GM18861 (cell line): ENCODE results near the gene HYAL4.
"Not testable (repeated sequence)": the region's sequence is repeated elsewhere in the genome, so short reads cannot be mapped to it uniquely, and the experiment has no call there.

Experiments
- ATAC-seq: cut with Tn5 transposase; IDR thresholded peaks from one replicate; pipeline ENCODE4 v1.9.1; 2021; ENCODE audit not compliant: unreplicated experiment

Gene HYAL4

DNA sequence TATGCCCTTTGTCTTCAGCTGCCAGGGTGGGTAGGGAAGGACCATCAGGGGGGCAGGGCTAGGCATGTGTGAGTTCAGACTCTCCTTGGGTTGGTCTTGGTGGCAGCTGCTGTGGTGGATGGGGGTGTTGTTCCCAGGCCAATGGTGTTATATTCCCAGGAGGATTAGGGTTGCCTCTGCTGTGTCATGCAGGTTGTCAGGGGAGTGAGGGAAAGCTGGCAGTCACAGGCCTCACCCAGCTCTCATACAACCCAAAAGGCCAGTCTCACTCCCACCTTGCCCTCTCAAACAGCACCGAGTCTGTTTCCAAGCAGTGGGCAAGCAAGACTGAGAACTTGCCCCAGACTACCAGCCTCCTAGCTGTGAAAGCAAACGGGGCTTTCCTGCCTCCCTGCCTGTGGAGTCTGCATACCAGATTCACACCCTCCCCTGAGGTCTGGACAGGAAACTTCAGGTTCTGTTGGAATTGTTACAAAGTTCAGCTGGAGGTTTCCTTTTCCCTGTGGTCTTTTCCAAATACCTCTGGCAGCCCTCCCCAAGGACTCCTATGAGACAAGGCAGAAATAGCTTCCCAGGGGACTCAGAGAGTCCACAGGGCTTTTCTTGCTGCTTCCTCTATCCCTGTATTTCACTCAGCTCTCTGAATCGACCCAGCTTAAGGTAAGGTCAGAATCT, 1.4 kb downstream of the HYAL4 start:
- no peak for ATAC-seq

DNA sequence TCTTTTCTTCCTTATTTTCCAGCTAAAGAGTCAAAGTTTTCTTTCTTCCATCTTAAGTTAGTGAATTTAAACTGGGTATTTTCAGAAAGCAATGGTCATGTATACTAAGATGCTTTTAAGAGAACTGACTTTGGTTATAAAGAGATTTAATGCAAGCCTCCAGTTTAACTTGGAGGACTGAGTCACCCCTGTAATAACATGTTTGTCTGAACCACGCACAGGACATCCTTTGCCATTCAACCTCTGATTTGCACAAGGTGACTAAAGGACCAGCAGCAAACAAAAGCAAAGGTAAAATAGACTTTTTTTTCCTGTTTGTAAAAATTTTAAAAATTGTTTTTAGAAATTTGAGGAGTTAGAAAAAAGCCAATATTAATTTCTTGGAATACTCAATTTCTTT, 2.9 kb downstream of the HYAL4 start:
- no peak for ATAC-seq

- ATAC-seq, result no peak
These were observed 4.9 kb downstream of the HYAL4 start for GRCh38 chr7:123849855-123850254.

DNA sequence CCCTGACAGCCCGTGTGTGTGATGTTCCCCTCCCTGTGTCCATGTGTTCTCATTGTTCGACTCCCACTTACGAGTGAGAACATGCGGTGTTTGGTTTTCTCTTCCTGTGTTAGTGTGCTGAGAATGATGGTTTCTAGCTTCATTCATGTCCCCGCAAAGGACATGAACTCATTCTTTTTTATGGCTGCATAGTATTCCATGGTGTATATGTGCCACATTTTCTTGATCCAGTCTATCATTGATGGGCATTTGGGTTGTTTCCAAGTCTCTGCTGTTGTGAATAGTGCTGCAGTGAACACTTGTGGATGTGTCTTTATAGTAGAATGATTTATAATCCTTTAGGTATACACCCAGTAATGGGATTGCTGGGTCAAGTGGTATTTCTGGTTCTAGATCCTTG, 6.4 kb downstream of the HYAL4 start:
- not testable (repeated sequence) for ATAC-seq

DNA sequence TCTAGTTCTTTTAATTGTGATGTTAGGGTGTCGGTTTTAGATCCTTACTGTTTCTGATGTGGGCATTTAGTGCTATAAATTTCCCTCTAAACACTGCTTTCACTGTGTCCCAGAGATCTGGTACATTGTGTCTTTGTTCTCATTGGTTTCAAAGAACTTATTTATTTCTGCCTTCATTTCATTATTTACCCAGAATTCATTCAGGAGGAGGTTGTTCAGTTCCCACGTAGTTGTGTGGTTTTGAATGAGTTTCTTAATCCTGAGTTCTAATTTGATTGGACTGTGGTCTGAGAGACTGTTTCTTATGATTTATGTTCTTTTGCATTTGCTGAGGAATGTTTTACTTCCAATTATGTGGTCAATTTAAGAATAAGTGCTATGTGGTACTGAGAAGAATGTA, 9.3 kb downstream of the HYAL4 start:
- ATAC-seq, result not testable (repeated sequence)

DNA sequence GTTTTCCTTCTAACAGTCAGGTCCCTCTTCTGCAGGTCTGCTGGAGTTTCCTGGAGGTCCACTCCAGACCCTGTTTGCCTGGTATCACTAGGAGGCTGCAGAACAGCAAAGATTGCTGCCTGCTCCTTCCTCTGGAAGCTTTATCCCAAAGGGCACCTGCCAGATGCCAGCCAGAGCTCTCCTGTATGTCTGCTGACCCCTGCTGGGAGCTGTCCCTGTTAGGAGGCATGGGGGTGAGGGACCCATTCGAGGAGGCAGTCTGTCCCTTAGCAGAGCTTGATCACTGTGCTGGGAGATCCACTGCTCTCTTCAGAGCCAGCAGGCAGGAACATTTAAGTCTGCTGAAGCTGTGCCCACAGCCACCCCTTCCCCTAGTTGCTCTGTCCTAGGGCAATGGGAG, 11.5 kb downstream of the HYAL4 start:
- ATAC-seq, result not testable (repeated sequence)

DNA sequence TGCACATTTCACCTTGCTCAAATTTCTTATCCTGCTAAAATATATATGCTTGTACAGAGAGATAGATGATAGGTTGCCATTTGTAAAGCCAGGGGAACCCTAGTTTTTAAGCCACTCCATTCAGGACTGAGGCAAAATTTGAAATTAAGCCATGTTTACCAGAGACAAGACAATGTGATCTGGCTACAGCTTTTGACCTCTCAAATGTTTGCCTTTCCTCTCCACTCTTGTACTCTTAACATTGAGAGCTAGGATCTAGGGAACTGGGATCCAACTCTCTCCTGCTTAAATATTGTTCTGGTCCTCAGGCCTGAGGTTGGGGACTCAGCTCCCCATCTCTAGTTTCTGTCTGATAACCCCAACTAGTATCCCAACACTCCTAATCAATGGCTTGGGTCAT, 15.9 kb downstream of the HYAL4 start:
- no peak for ATAC-seq

- ATAC-seq, result no peak
These were observed 17.8 kb downstream of the HYAL4 start for GRCh38 chr7:123862775-123863174.

- ATAC-seq, result no peak
These were observed 18.5 kb downstream of the HYAL4 start for GRCh38 chr7:123863461-123863860.

DNA sequence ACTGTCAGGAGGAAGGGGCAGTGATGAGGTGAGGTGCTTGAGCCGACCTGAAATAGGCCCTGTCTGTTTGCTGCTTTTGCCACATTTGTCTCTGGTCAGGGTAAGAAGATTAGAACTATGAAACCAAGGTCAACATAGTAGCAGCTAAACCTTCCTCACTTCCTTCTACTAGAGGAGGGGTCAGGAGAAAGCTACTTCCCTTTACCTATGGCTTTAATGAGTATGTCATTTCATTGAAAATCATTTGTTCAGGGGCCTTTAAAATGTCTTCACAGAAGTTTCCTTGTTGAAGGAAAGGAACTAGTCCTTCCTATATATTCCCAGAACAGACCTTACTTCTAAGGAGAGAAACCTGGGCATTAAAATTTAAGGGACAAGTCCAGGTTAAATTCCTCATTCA, 19.0 kb downstream of the HYAL4 start:
- no peak for ATAC-seq

DNA sequence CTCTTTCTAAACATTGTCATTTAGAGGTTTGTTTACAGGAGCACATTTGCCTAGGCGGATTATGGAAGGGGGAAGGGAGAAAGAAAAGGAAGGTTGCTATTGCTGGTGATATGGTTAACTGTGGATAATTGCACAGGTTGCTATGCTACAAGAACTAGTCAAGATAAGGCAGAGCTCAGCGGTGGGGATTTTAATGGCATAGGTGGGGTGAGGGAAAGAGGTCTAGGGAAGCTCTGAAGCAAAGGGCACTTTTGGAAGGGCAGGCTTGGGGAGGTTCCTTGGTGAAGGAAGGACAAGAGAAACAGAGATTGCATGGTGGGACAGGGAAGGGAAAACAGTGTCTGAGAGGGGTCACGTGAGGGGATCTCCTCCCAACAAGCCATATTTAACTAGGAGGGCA, 19.5 kb downstream of the HYAL4 start:
- no peak for ATAC-seq

- ATAC-seq, result no peak
These were observed 20.0 kb downstream of the HYAL4 start for GRCh38 chr7:123864966-123865365.

GRCh38 chr7:123865517-123866117, 20.6 kb downstream of the HYAL4 start:
- peak; percentile 92 for ATAC-seq

GRCh38 chr7:123867225-123867624, 22.3 kb downstream of the HYAL4 start:
- no peak for ATAC-seq

DNA sequence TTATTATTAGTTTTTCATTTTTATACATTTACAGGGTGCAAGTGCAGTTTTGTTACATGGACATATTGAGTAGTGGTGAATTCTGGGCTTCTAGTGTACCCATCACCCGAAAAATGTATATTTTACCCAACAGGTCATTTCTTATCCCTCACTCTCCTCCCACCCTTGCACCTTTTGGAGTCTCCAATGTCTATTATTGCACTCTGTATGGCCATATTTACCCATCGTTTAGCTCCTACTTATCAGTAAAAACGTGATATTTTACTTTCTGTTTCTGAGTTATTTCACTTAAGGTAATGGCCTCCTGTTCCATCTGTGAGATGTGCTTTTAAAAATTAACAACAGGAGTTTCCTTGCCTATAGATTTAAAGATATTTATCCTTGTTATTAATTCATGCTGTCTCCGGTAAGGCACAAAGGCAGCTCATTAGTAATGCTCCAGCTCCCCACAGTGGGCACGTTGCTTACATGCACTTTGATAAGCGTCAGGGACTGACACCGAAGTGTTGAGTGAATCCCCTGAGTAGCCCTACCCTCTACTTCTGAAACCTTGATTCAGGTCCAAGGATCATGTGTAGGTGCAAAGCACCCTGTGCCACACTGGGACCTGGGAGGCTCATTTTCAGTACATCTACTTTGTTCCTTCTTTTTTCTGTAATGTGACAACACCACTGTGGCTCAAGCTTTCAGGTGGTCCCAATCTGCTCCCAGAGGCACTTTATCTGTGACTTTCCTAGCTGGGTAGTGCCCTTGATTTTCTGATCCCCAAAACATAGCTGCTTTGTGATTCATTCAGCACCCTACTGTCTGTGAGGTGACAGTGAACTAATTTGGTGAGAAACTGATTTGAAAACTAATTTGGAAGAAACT, 27.3 kb downstream of the HYAL4 start:
- ATAC-seq, result peak; percentile 90

DNA sequence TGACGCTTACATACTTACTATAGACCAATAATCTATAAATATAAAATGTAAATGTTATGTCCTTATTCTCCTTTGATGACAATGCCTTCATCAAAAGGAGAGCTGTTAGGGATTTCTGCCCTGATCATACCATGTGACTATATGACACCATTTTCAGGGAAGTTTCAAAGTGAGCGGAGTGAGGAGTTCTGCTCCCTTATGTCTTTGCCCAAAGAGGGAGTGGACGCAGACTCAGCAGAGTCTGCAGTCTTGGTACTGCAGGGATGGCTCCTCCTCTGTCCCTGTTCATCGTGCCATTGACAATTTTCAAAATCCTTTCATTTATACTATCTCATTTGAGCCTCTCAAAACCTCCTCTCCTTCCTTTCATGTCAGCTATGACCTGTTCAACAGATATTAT, 27.9 kb downstream of the HYAL4 start:
- ATAC-seq, result no peak

DNA sequence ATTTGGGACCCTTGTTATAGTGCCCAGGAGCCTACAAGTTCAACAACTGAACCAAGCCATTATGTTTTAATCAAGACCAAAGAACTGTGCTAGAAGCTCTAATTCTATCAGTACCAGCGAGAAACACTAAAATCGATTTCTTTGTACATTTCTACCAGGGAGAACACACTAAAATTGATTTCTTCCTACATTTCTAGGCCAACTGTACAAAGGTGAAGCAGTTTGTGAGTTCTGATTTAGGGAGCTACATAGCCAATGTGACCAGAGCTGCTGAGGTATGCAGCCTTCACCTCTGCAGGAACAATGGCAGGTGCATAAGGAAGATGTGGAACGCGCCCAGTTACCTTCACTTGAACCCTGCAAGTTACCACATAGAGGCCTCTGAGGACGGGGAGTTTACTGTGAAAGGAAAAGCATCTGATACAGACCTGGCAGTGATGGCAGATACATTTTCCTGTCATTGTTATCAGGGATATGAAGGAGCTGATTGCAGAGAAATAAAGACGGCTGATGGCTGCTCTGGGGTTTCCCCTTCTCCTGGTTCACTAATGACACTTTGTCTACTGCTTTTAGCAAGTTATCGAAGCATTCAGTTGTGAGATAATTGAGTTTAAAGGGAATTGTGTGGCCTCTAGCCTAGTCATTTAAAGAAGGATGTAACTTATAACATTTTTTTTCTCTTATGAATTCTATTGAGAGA, 31.7 kb downstream of the HYAL4 start:
- ATAC-seq, result no peak

DNA sequence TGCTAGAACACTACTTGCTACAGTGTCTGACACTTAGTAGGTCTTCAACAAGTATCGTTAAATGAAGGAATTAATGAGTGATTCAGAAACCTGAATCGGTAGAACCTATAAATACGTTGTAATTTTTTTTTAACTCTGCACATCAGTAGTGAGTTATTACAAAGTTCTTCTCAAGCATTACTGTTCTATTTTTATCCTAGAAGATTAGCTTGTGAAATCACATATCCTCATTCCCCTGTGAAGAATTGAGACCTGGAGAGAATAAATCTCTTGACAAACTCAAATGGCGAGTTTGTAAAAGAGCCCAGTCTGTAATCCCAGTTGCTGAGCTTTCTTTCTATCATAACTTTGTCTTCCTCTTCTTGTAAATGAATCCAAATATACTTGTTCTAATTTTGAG, 34.7 kb downstream of the HYAL4 start:
- no peak for ATAC-seq

GRCh38 chr7:123881300-123881699, 36.3 kb downstream of the HYAL4 start:
- no peak for ATAC-seq

DNA sequence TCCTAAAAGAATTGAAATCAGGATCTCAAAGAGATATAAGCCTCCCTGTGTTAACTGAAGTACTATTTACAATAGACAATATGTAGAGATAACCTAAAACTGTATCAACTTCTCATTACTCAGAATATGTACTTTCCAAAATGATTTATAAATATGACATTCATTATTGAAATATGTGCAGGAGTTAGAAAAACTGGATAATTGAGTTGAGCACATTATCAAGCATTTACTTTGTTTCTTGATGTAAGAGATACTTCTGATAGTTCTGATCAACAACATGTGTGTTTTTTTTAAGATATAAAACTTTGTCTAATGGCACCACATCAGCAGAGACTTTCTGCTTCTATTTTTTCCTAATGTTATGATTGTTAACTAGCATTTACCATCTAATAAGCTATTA, 38.2 kb downstream of the HYAL4 start:
- no peak for ATAC-seq

DNA sequence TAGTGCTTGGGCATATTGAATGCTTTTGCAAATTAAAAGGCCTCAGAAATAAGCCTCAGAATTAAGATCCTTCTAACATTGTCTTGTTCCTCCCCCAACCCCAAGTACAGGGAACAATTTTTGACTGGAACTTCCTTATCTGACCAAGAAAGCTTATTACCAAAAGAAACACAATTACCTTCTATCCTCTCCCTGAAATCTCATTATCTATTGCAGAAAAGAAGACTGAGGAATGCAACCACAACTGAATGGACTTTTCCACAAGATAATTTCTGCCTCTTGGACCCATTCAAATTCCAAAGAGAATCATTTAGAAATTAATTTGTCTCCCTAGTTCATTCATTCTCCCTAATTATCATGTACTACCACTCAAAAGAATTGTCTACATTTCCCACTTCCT, 43.2 kb downstream of the HYAL4 start:
- ATAC-seq, result no peak
